Glutamatergic neuron (in vitro differentiated cells): ENCODE measurements around the gene SMPD2. TPM values are rescaled to one million over a fixed set of nuclear protein-coding genes. Genes with fewer than 3 reads are reported as not detected.

Source experiments
- DNase-seq: peaks from one replicate; pipeline ENCODE4 v3.0.0; 2022
- H3K27ac Mint-ChIP-seq: one replicate; pipeline ENCODE4 v1.8.0; 2020; ENCODE audit warnings: mild to moderate bottlenecking, mixed read lengths, inconsistent platforms; ENCODE audit not compliant: unreplicated experiment
- H3K27me3 Mint-ChIP-seq: one replicate; pipeline ENCODE4 v1.8.0; 2020; ENCODE audit warnings: mild to moderate bottlenecking, moderate library complexity, mixed read lengths, inconsistent platforms; ENCODE audit not compliant: unreplicated experiment
- H3K36me3 Mint-ChIP-seq: one replicate; pipeline ENCODE4 v1.8.0; 2020; ENCODE audit warnings: mild to moderate bottlenecking, mixed read lengths, inconsistent platforms; ENCODE audit not compliant: unreplicated experiment
- H3K4me1 Mint-ChIP-seq: one replicate; pipeline ENCODE4 v1.8.0; 2020; ENCODE audit warnings: mild to moderate bottlenecking, low read depth, mixed read lengths, inconsistent platforms; ENCODE audit not compliant: unreplicated experiment
- H3K4me3 Mint-ChIP-seq: one replicate; pipeline ENCODE4 v1.8.0; 2020; ENCODE audit warnings: mild to moderate bottlenecking, mixed read lengths, inconsistent platforms; ENCODE audit not compliant: unreplicated experiment
- H3K9me3 Mint-ChIP-seq: one replicate; pipeline ENCODE4 v1.8.0; 2020; ENCODE audit warnings: mild to moderate bottlenecking, moderate library complexity, mixed read lengths, inconsistent platforms; ENCODE audit not compliant: unreplicated experiment
- total RNA-seq: library from RNA; stranded (reverse); fragmentation: NEBNext Ultra II Directional; extraction: Animal tissue kit (Norgen Biotek cat#: 25700); gene quantifications from one replicate; pipeline ENCODE4 v1.2.1, GENCODE V29; 2021; ENCODE audit not compliant: unreplicated experiment
- TF ChIP-seq, protein P1 (sequence below): fragments of 200-600 bp; sonication (generic); IDR thresholded peaks from one replicate; pipeline ENCODE4 v1.5.0; 2021; ENCODE audit not compliant: partially characterized antibody, unreplicated experiment

The SMPD2 gene
- total RNA-seq, 1 donor from 2014 or later = 6.4 TPM

DNA sequence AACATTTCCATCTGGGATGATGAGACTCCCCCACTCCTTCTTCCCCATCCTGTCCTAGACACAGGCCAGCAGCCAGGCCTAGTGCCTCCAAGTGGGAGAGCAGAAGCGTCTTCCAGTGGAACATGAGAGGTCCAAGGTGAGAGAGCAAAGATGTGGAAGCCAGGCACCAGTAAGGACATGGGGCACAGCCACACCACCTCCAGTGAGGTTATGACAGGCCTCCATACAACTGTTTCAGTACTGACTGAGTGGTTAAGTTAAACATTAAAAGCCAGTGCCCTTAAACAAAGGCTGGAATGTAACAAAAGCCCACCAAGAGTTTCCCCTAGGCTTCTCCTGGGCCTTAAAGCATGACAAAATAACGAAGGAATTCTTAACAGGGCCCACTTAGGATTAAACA lies 37.2 kb downstream of the SMPD2 start:
- Mint-ChIP-seq H3K27me3 (peaks cover 2% of the 10 kb centered on the region), H3K36me3 (peaks cover 9% of the 10 kb centered on the region), H3K4me3 (no peak overlapping the region), H3K27ac (no peak overlapping the region), H3K4me1 (peaks cover 8% of the 10 kb centered on the region), H3K9me3 (no peaks in the 10 kb centered on the region)
- TF ChIP-seq, protein P1, sequence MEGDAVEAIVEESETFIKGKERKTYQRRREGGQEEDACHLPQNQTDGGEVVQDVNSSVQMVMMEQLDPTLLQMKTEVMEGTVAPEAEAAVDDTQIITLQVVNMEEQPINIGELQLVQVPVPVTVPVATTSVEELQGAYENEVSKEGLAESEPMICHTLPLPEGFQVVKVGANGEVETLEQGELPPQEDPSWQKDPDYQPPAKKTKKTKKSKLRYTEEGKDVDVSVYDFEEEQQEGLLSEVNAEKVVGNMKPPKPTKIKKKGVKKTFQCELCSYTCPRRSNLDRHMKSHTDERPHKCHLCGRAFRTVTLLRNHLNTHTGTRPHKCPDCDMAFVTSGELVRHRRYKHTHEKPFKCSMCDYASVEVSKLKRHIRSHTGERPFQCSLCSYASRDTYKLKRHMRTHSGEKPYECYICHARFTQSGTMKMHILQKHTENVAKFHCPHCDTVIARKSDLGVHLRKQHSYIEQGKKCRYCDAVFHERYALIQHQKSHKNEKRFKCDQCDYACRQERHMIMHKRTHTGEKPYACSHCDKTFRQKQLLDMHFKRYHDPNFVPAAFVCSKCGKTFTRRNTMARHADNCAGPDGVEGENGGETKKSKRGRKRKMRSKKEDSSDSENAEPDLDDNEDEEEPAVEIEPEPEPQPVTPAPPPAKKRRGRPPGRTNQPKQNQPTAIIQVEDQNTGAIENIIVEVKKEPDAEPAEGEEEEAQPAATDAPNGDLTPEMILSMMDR = no peak
- no peak for DNase-seq

DNA sequence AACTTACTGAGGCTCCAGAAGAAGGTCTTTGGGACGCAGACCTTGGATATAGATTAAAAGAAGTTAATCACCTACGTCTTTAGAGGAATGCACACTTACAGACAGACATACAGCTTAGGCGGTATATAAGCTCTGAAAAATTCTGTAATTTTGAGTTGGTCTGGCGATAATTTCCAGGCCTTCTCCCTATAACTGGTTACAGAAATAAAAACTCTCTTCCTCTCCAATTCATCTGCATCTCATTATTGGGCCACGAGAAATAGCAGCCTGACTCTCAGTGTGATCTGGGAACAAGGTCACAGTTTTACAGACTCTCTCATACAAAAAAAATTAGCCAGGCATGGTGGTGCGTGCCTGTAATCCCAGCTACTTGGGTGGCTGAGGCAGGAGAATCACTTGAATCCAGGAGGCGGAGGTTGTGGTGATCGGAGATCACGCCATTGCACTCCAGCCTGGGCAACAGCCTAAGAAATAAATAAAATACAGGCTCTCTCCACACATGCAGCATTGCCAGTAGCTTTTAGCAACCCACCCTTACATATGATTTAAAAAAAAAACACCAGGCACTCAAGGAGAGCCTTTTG lies 37.8 kb downstream of the SMPD2 start:
- no peak for DNase-seq
- Mint-ChIP-seq H3K4me1 (peaks cover 8% of the 10 kb centered on the region), H3K27ac (no peak overlapping the region), H3K4me3 (peak overlapping the region; percentile 8), H3K9me3 (no peaks in the 10 kb centered on the region), H3K36me3 (peaks cover 6% of the 10 kb centered on the region), H3K27me3 (peaks cover 2% of the 10 kb centered on the region)
- TF ChIP-seq, protein P1 = no peak

DNA sequence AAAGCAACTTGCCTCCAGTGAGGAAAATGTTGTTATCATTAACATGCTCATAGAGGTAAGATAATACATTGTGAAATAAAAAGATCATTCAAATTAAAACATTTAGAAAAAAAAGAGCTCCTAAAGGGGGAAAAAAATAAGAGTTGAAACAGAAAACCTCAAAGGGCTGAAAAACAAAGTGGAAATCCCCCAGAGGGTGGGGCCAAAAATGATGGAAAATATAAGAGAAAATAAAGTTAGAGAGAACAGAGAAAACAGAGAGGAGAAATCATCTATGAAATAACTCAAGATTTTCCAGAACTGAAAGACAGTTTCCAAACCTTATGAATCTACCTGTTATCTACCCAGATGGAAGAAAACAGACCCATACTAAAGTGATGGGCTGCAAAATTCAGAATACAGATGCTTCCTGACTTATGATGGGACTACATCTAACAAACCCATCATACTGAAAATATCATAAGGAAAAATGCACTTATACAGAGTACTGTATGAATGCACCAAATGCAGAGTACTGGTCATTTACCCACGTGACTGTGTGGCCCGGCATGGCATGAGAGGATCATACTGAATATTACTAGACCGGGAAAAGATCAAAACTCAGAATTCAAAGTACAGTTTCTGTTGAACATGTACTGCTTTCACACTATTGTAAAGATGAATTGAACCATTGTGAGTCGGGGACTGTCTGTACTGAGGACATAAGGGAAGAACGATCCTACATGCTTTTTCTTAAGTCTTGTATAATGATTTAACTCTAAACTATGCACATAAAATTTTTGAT lies 38.5 kb downstream of the SMPD2 start:
- TF ChIP-seq, protein P1 = no peak
- H3K9me3 Mint-ChIP-seq = no peaks in the 10 kb centered on the region
- H3K4me1 Mint-ChIP-seq = peaks cover 8% of the 10 kb centered on the region
- peak overlapping the region; percentile 50 for H3K4me3 Mint-ChIP-seq
- H3K27ac Mint-ChIP-seq = no peak overlapping the region
- H3K36me3 Mint-ChIP-seq = peaks cover 3% of the 10 kb centered on the region
- no peak for DNase-seq
- peaks cover 2% of the 10 kb centered on the region for H3K27me3 Mint-ChIP-seq

DNA sequence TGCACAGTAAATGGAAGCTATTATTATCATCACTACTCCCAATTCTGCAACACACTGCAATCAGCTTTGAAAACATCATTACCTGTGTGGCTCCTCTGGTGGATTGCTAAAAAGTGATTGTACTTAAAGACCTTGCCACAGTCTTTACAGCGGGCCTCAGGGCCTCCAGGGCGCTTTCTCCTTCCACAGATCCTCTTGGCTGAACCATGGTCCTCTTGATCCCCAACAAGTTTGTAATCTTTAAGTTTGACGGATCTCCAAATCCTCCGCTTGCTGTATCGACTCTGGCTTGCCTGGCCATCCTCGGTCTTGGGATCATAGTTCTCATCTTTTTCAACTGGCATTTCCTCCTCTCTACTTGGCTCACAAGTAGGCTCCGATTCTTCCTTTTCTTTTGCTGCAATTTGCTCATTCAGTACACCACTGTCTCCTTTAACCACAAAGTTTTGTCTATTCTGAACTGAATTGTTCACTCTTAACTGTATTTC lies 40.5 kb downstream of the SMPD2 start:
- no peak for DNase-seq
- H3K4me3 Mint-ChIP-seq = peak overlapping the region; percentile 3
- peaks cover 6% of the 10 kb centered on the region for H3K27me3 Mint-ChIP-seq
- peaks cover 8% of the 10 kb centered on the region for H3K4me1 Mint-ChIP-seq
- no peak overlapping the region for H3K27ac Mint-ChIP-seq
- H3K9me3 Mint-ChIP-seq = peaks cover 3% of the 10 kb centered on the region
- TF ChIP-seq, protein P1 = no peak
- peaks cover 3% of the 10 kb centered on the region for H3K36me3 Mint-ChIP-seq
